OCI-LY7 (cell line): ENCODE measurements around the gene CRK. TPM values are rescaled to one million over a fixed set of nuclear protein-coding genes. Genes with fewer than 3 reads are reported as not detected.

Experiments
- BruUV-seq: library from RNA; stranded (reverse); fragments of 400-500 nt; replicated peaks from 2 replicates; lab custom pipeline; 2021; lab: Mats Ljungman, UMichigan
- CTCF ChIA-PET: fragments of 300-600 bp; sonication (Branson Sonifier 250); formaldehyde crosslinking; loops from one replicate; lab custom pipeline; 2022; ENCODE audit warnings: antibody characterized with exemption; ENCODE audit not compliant: unreplicated experiment; lab: Charles Lee
- POLR2A ChIA-PET: fragments of 300-600 bp; sonication (Branson Sonifier 250); formaldehyde crosslinking; loops from one replicate; lab custom pipeline; 2022; ENCODE audit warnings: antibody characterized with exemption; lab: Charles Lee
- DNase-seq: peaks from one replicate; pipeline ENCODE4 v3.0.0-alpha.2; 2015; ENCODE audit warnings: low spot score
- H2AFZ ChIP-seq: fragments of 200-600 bp; sonication (generic), shearing (Covaris generic); 2 replicates; pipeline ENCODE4 v1.6.1; 2014; ENCODE audit warnings: mild to moderate bottlenecking, antibody characterized with exemption, low read length, moderate library complexity
- H3K27ac ChIP-seq: fragments of 200-600 bp; sonication (generic); 2 replicates; pipeline ENCODE4 v1.5.1; 2014; ENCODE audit warnings: mixed run types, low read depth, mild to moderate bottlenecking, moderate library complexity, low read length, inconsistent platforms; ENCODE audit not compliant: poor library complexity, severe bottlenecking
- H3K36me3 ChIP-seq: fragments of 200-600 bp; sonication (generic); 2 replicates; pipeline ENCODE4 v1.6.1; 2014; ENCODE audit warnings: mild to moderate bottlenecking, antibody characterized with exemption, low read length, moderate library complexity, mixed read lengths; ENCODE audit not compliant: insufficient read depth
- H3K4me1 ChIP-seq: fragments of 200-600 bp; sonication (generic); 2 replicates; pipeline ENCODE4 v1.5.1; 2014; ENCODE audit warnings: mild to moderate bottlenecking, low read length; ENCODE audit not compliant: insufficient read depth, poor library complexity, severe bottlenecking
- H3K4me2 ChIP-seq: fragments of 200-600 bp; sonication (generic); 2 replicates; pipeline ENCODE4 v1.6.1; 2014; ENCODE audit warnings: mild to moderate bottlenecking, low read length
- H3K4me3 ChIP-seq: fragments of 200-600 bp; sonication (generic); 2 replicates; pipeline ENCODE4 v1.5.1; 2014; ENCODE audit warnings: mild to moderate bottlenecking, low read depth, low read length; ENCODE audit not compliant: poor library complexity, severe bottlenecking
- H3K79me2 ChIP-seq: fragments of 200-600 bp; sonication (generic); 2 replicates; pipeline ENCODE4 v1.6.1; 2016; ENCODE audit warnings: low read depth, mild to moderate bottlenecking, low read length, moderate library complexity, mixed read lengths; ENCODE audit not compliant: insufficient read depth
- H3K9me2 ChIP-seq: fragments of 200-600 bp; sonication (generic); 2 replicates; pipeline ENCODE4 v1.6.1; 2016; ENCODE audit warnings: mild to moderate bottlenecking, low read length, mixed read lengths; ENCODE audit not compliant: insufficient read depth
- H3K9me3 ChIP-seq: fragments of 200-600 bp; sonication (generic); 2 replicates; pipeline ENCODE4 v1.6.1; 2014; ENCODE audit warnings: mild to moderate bottlenecking, mixed run types, low read length, mixed read lengths
- H4K20me1 ChIP-seq: fragments of 200-600 bp; sonication (generic); 2 replicates; pipeline ENCODE4 v1.6.1; 2014; ENCODE audit warnings: mild to moderate bottlenecking, antibody characterized with exemption, low read length, moderate library complexity, mixed read lengths; ENCODE audit not compliant: insufficient read depth
- EZH2phosphoT487 ChIP-seq: fragments of 200-600 bp; sonication (generic); IDR thresholded peaks from 2 replicates; pipeline ENCODE4 v1.6.1; 2018; ENCODE audit warnings: low read depth, borderline replicate concordance, mild to moderate bottlenecking, mixed run types, antibody characterized with exemption, low read length, moderate library complexity, mixed read lengths
- intact Hi-C: fragments of 100-400 bp; cut with micrococcal nuclease; formaldehyde crosslinking; loops from one replicate; pipeline ENCODE4 v1.10.0; 2022; ENCODE audit not compliant: unreplicated experiment
- total RNA-seq, 2 experiments: library from RNA; depleted of rRNA in 1 of 2; stranded (reverse); fragments of >200 nt in 1 of 2; shearing (Covaris generic) in 1 of 2; gene quantifications; 2 replicates each; pipeline ENCODE4 v1.2.3, GENCODE V29; 2014 to 2022
- TF ChIP-seq, protein P1 (sequence below): fragments of 200-600 bp; sonication (generic); conservative IDR thresholded peaks from 2 replicates; pipeline ENCODE4 v1.5.1; 2014; ENCODE audit warnings: mild to moderate bottlenecking, antibody characterized with exemption, low read length, moderate library complexity, mixed read lengths

The CRK gene
- total RNA-seq, 2 experiments from 2014 or later: 30.4 to 32.0 TPM

DNA sequence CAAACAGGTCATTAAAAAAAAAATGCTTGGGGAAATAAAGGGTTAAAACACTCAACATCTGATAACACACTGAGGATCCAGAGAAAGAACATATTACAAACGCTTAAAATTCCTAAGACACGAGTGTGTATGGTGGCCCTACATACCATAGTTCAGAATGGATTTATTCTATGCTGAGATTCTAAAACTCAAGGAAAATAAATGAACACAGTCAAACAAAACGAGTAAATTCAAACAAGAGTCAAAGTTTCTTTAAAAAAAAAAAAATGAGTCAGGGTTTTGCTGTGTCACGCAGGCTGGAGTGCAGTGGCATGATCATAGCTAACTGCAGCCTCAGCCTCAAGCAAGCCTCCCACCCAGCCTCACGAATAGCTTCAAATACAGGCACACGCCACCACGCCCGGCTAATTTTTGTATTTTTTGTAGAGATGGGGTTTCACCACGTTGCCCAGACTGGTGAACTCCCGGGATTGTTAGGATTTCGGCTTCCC is 17.4 kb downstream of the CRK start:
- Histone ChIP-seq H3K9me2 (no peaks in the 10 kb centered on the region), H4K20me1 (no peaks in the 10 kb centered on the region), H3K4me3 (no peak overlapping the region), H3K4me1 (peaks cover 9% of the 10 kb centered on the region), H3K36me3 (peaks cover 76% of the 10 kb centered on the region), H3K4me2 (no peak overlapping the region), H3K79me2 (peaks cover 68% of the 10 kb centered on the region; the same call in 1 of the 2 replicates), H2AFZ (no peak overlapping the region), H3K27ac (no peak overlapping the region), H3K9me3 (no peaks in the 10 kb centered on the region)
- no TSS peak for BruUV-seq
- CTCF ChIA-PET: no interaction called here
- POLR2A ChIA-PET: interaction anchor here (0.7 kb wide), 1 partner anchor 25 kb away, joined by 3 read pairs; no protein-coding TSS in a partner anchor
- TF ChIP-seq, protein P1, sequence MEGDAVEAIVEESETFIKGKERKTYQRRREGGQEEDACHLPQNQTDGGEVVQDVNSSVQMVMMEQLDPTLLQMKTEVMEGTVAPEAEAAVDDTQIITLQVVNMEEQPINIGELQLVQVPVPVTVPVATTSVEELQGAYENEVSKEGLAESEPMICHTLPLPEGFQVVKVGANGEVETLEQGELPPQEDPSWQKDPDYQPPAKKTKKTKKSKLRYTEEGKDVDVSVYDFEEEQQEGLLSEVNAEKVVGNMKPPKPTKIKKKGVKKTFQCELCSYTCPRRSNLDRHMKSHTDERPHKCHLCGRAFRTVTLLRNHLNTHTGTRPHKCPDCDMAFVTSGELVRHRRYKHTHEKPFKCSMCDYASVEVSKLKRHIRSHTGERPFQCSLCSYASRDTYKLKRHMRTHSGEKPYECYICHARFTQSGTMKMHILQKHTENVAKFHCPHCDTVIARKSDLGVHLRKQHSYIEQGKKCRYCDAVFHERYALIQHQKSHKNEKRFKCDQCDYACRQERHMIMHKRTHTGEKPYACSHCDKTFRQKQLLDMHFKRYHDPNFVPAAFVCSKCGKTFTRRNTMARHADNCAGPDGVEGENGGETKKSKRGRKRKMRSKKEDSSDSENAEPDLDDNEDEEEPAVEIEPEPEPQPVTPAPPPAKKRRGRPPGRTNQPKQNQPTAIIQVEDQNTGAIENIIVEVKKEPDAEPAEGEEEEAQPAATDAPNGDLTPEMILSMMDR: no peak
- TF ChIP-seq EZH2phosphoT487: no peak
- intact Hi-C loops: no loop called here
- no peak for DNase-seq

DNA sequence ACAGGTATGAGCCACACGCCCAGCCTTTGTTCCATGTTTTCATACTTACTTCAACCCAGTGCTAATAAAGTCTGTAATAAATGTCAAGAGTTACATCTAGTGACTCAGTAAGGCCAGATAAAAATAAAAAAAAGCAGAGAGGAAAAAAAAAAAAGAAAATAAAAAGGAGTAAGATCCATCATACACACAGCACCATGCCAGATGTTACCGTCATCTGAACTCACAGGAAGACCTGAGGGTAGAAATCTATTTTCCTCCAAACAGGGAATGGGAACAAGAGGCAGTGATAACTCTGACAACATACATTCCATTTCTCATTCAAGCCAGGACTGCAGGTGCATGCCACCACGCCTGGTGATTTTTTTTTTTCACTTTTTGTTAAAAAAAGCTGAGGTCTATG is 20.7 kb downstream of the CRK start:
- no peak for DNase-seq
- H3K9me3 ChIP-seq: no peaks in the 10 kb centered on the region
- peaks cover 9% of the 10 kb centered on the region for H3K4me1 ChIP-seq
- TF ChIP-seq EZH2phosphoT487: no peak
- TF ChIP-seq, protein P1: no peak
- intact Hi-C loops: no loop called here
- H3K27ac ChIP-seq: no peak overlapping the region
- H3K4me2 ChIP-seq: no peak overlapping the region
- no peak overlapping the region for H3K4me3 ChIP-seq
- no peaks in the 10 kb centered on the region; the same call in 1 of the 2 replicates for H4K20me1 ChIP-seq
- CTCF ChIA-PET: no interaction called here
- no peak overlapping the region for H2AFZ ChIP-seq
- peaks cover 80% of the 10 kb centered on the region for H3K36me3 ChIP-seq
- no peaks in the 10 kb centered on the region for H3K9me2 ChIP-seq
- H3K79me2 ChIP-seq: peaks cover 67% of the 10 kb centered on the region
- no TSS peak for BruUV-seq
- POLR2A ChIA-PET: interaction anchor here (0.7 to 0.8 kb wide), 2 partner anchors 9 to 81 kb away, joined by 3 to 5 read pairs; partner anchors contain the start of gene INPP5K

DNA sequence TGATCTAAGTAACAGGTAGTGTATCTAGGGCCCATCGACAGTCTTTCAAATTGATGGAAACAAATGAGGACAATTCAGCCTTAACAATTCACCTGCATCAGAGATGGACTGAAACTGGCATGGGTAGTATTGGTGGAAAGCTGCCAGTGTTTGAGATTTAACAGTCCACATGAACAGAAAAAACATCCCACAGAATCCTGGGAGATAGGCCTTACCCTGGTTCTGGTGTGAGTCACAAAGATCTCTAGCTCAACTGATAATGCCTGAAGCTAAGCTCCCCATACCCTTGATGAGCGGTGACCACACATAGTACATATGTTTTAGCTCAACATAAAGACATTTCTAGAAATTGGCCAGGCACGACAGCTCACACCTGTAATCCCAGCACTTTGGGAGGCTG is 21.9 kb downstream of the CRK start:
- Histone ChIP-seq H3K79me2 (peaks cover 63% of the 10 kb centered on the region), H3K9me3 (no peaks in the 10 kb centered on the region), H3K4me3 (no peak overlapping the region), H3K27ac (no peak overlapping the region), H3K4me1 (peaks cover 9% of the 10 kb centered on the region), H2AFZ (no peak overlapping the region), H3K36me3 (peaks cover 89% of the 10 kb centered on the region), H3K4me2 (no peak overlapping the region), H4K20me1 (no peaks in the 10 kb centered on the region; the same call in 1 of the 2 replicates), H3K9me2 (no peaks in the 10 kb centered on the region)
- ChIA-PET CTCF (no interaction called here), POLR2A (interaction anchor here (0.6 to 0.7 kb wide), 3 partner anchors 14 to 32 kb away, joined by 4 read pairs; no protein-coding TSS in a partner anchor)
- TF ChIP-seq, protein P1: no peak
- no peak for TF ChIP-seq EZH2phosphoT487
- intact Hi-C loops: no loop called here
- no TSS peak for BruUV-seq
- DNase-seq: no peak
